Adrenal gland (tissue), 12 donors: ENCODE data around the gene ZNRF1. TPM values are rescaled to one million over a fixed set of nuclear protein-coding genes. Genes with fewer than 3 reads are reported as not detected.

ENCODE experiments used
- DNase-seq, 7 donors: peaks; one replicate each; pipeline ENCODE4 v3.0.0-alpha.2; 2019 to 2020
- H3K27ac ChIP-seq, 5 donors: fragments of 200-600 bp; sonication (generic) in 4 of 5; 1 replicate in 3 of 5; 2 replicates in 2 of 5; pipeline versions ENCODE4 v1.5.1 to v1.8.0; 2016 to 2020; ENCODE audit warnings: mild to moderate bottlenecking in 1 of 5
- H3K27me3 ChIP-seq: fragments of 200-600 bp; 2 replicates; pipeline ENCODE4 v1.8.0; 2021
- H3K36me3 ChIP-seq, 2 donors: fragments of 200-600 bp; replicated peaks in 1 of 2; 1 replicate in 1 of 2; 2 replicates in 1 of 2; pipeline versions ENCODE4 v1.5.1 to v1.8.0; 2018 to 2022
- H3K4me1 ChIP-seq, 2 donors: fragments of 200-600 bp; replicated peaks in 1 of 2; 1 replicate in 1 of 2; 2 replicates in 1 of 2; pipeline versions ENCODE4 v1.5.1 to v1.8.0; 2018 to 2021
- H3K4me3 ChIP-seq, 4 donors: fragments of 200-600 bp; sonication (generic) in 3 of 4; one replicate each; pipeline ENCODE4 v1.5.1; 2016 to 2018
- H3K9me3 ChIP-seq, 3 donors: fragments of 200-600 bp; sonication (generic) in 1 of 3; replicated peaks in 1 of 3; 1 replicate in 2 of 3; 2 replicates in 1 of 3; pipeline versions ENCODE4 v1.5.1 to v1.8.0; 2016 to 2021
- POLR2A ChIP-seq, 2 donors: fragments of 450-650 bp; IDR thresholded peaks; one replicate each; pipeline ENCODE4 v1.6.1; 2017; ENCODE audit warnings: antibody characterized with exemption in 2 of 2, mild to moderate bottlenecking in 2 of 2, moderate library complexity in 1 of 2
- WGBS, 4 donors: extraction: QIAGEN DNeasy Blood & Tissue Kit in 2 of 4; methylation state at CpG; one replicate each; pipeline versions ENCODE4 v1.1.5 to v1.1.7; 2013 to 2017; 5-methylcytosine and 5-hydroxymethylcytosine counted together
- intact Hi-C, 2 donors: fragments of 100-400 bp; cut with DNase I; formaldehyde crosslinking; loops; one replicate each; pipeline versions ENCODE4 v1.14.1 to v1.15.0; 2022 to 2023
- polyA plus RNA-seq, 3 donors: library from polyadenylated mRNA; stranded (reverse); fragments of 200-250 nt in 2 of 3; fragments of 350-450 nt in 1 of 3; fragmentation: Illumina TruSeq in 1 of 3; extraction: RNeasy Lipid Tissue Mini Kit (QIAGEN cat#74804) in 1 of 3; gene quantifications; one replicate each; pipeline ENCODE4 v1.2.3, GENCODE V29; 2013 to 2014
- total RNA-seq, 9 donors: library from RNA; depleted of rRNA in 4 of 9; stranded (reverse); fragments of >200 nt in 4 of 9; fragments of 120-200 nt in 1 of 9; fragmentation: NEBNext Ultra II Directional in 1 of 9; extraction: Animal tissue kit (Norgen Biotek cat#: 25700) in 1 of 9; gene quantifications; one replicate each; pipeline versions ENCODE4 v1.1.0 to v1.2.4, GENCODE V29; 2013 to 2023
- TF ChIP-seq, protein P1 (sequence below), 6 experiments: fragments of 450-650 bp in 4 of 6; fragments of 200-600 bp in 2 of 6; sonication (generic) in 1 of 6; IDR thresholded peaks; 1 replicate in 5 of 6; 2 replicates in 1 of 6; pipeline versions ENCODE4 v1.5.1 to v1.8.0; 2016 to 2021; ENCODE audit warnings: antibody characterized with exemption in 6 of 6, mild to moderate bottlenecking in 2 of 6, moderate library complexity in 1 of 6
- donor health status: healthy with polysubstance abuse.
- donor health status: Bipolar disorder and iron deficiency.
- donor health status: DM: yes; HTN: yes; CAD: no.
- donor health status: DM: no; HTN: no; CAD: no.
- donor health status: DM: no; HTN: no; CAD: no.
- donor health status: DM: yes; HTN: yes; CAD: no.

ZNRF1 gene
- total and polyA plus RNA-seq, 12 donors, result 9.9 to 29.2 (median 25.4) TPM

DNA sequence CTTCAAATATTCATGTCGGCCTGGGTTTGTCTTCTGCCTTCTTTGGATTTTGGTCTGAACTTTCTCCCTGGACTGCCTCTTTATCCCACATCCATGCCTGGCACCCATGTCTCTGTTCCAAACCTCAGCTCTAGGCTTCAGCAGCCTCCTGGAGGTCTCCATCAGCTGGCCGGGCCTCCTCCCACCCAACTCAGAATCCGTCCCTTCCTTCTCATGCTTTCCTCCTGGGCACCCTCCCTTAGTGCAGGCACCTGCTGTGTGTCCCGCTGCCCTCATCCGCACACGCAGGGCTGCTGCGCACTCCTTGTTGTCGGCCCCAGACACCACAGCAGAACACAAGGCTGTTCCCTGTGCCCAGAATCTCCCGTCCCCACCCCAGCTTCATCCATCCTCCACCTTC, 103.8 kb downstream of the ZNRF1 start:
- 95 to 97% (median 97%) methylated on average over 9 of the region's 9 CpGs for WGBS, 4 donors

GRCh38 chr16:75103994-75104393, 105.2 kb downstream of the ZNRF1 start:
- H3K4me1 ChIP-seq, result peaks cover 13 to 56% of the 10 kb centered on the region in 2 donors
- 93 to 97% (median 96%) methylated on average over 5 of the region's 5 CpGs for WGBS, 4 donors
- H3K4me3 ChIP-seq, result no peak overlapping the region

More for the DNA sequence above, 103.8 kb downstream of the ZNRF1 start:
- intact Hi-C loops, result loop anchor here in 1 of 2 donors (10.0 kb wide), 1 partner anchor 48 kb away; no protein-coding TSS in a partner anchor
- no peak for DNase-seq
- H3K4me3 ChIP-seq, result no peak overlapping the region
- no peaks in the 10 kb centered on the region for H3K27me3 ChIP-seq
- TF ChIP-seq, protein P1, sequence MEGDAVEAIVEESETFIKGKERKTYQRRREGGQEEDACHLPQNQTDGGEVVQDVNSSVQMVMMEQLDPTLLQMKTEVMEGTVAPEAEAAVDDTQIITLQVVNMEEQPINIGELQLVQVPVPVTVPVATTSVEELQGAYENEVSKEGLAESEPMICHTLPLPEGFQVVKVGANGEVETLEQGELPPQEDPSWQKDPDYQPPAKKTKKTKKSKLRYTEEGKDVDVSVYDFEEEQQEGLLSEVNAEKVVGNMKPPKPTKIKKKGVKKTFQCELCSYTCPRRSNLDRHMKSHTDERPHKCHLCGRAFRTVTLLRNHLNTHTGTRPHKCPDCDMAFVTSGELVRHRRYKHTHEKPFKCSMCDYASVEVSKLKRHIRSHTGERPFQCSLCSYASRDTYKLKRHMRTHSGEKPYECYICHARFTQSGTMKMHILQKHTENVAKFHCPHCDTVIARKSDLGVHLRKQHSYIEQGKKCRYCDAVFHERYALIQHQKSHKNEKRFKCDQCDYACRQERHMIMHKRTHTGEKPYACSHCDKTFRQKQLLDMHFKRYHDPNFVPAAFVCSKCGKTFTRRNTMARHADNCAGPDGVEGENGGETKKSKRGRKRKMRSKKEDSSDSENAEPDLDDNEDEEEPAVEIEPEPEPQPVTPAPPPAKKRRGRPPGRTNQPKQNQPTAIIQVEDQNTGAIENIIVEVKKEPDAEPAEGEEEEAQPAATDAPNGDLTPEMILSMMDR (IDR thresholded peaks at IDR 0.05), result no peak
- no peak for TF ChIP-seq POLR2A (IDR thresholded peaks at IDR 0.05)
- no peak overlapping the region for H3K27ac ChIP-seq
- no peaks in the 10 kb centered on the region for H3K36me3 ChIP-seq
- peaks cover 7 to 56% of the 10 kb centered on the region in 2 donors for H3K4me1 ChIP-seq
- H3K9me3 ChIP-seq, result no peaks in the 10 kb centered on the region

DNA sequence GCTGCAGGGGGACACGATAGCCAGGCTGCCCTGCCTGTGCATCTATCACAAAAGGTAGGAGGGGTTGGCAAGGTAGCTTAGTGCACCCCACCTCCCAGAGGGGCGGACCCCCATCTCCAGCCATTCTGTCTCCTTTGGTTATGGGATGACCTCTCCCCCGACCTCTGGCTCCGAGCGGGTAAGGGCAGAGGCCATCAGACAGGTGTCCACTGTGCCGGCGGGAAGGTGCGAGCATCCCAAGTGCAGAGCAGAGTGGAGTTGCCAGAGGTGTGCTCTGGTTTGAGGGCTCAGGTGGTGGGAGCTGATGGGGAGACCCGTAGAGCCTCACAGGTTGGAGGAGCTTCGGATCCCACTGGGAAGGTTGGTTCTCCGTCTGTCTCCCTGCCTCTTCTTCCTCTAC, 106.0 kb downstream of the ZNRF1 start:
- peaks cover 22 to 56% of the 10 kb centered on the region in 2 donors for H3K4me1 ChIP-seq
- H3K36me3 ChIP-seq, result no peaks in the 10 kb centered on the region
- no peak for DNase-seq
- H3K9me3 ChIP-seq, result no peaks in the 10 kb centered on the region
- H3K27me3 ChIP-seq, result no peaks in the 10 kb centered on the region
- no peak for TF ChIP-seq POLR2A (IDR thresholded peaks at IDR 0.05)
- TF ChIP-seq, protein P1 (IDR thresholded peaks at IDR 0.05), result no peak
- 94 to 98% (median 95%) methylated on average over 8 to 11 of the region's 11 CpGs for WGBS, 4 donors
- H3K27ac ChIP-seq, result peak overlapping the region in 3 of 5 donors; percentile 1 to 93 (median 72)
- H3K4me3 ChIP-seq, result no peak overlapping the region
- intact Hi-C loops, result loop anchor here in 1 of 2 donors (10.0 kb wide), 1 partner anchor 50 kb away; no protein-coding TSS in a partner anchor

More at GRCh38 chr16:75103994-75104393, 105.2 kb downstream of the ZNRF1 start:
- H3K27me3 ChIP-seq, result no peaks in the 10 kb centered on the region
- TF ChIP-seq POLR2A (IDR thresholded peaks at IDR 0.05), result no peak
- TF ChIP-seq, protein P1 (IDR thresholded peaks at IDR 0.05), result no peak
- H3K27ac ChIP-seq, result peak overlapping the region in 1 of 5 donors; percentile 93
- intact Hi-C loops, result loop anchor here in 1 of 2 donors (10.0 kb wide), 1 partner anchor 49 kb away; no protein-coding TSS in a partner anchor
- no peaks in the 10 kb centered on the region for H3K9me3 ChIP-seq
- DNase-seq, result no peak
- no peaks in the 10 kb centered on the region for H3K36me3 ChIP-seq

- Histone ChIP-seq H3K4me1 (peaks cover 28 to 58% of the 10 kb centered on the region in 2 donors), H3K27ac (peak overlapping the region in 4 of 5 donors; percentile 1 to 93 (median 54)), H3K4me3 (no peak overlapping the region), H3K36me3 (no peaks in the 10 kb centered on the region), H3K27me3 (no peaks in the 10 kb centered on the region), H3K9me3 (no peaks in the 10 kb centered on the region)
- 39 to 71% (median 62%) methylated on average over 6 to 10 of the region's 10 CpGs for WGBS, 4 donors
- TF ChIP-seq, protein P1 (IDR thresholded peaks at IDR 0.05), result no peak
- no peak for TF ChIP-seq POLR2A (IDR thresholded peaks at IDR 0.05)
- intact Hi-C loops, result loop anchor here in 1 of 2 donors (10.0 kb wide), 1 partner anchor 51 kb away; no protein-coding TSS in a partner anchor
- peak in 5 of 7 donors; percentile 55 to 88 (median 61) for DNase-seq
Observed at GRCh38 chr16:75105306-75106061, 106.7 kb downstream of the ZNRF1 start.
